Body of pancreas (tissue), 4 donors: Measurements from ENCODE around the gene TMEM200C. TPM values are rescaled to one million over a fixed set of nuclear protein-coding genes. Genes with fewer than 3 reads are reported as not detected.
A peak's percentile ranks its signal among the peaks of the same experiment; 100 is the strongest.

Experiments
- ATAC-seq: fragments of 150-250 bp; one replicate; pipeline ENCODE4 v1.9.1; 2016
- DNase-seq, 4 donors: peaks; one replicate each; pipeline ENCODE4 v3.0.0-alpha.2; 2019
- H3K27ac ChIP-seq, 4 donors: fragments of 200-600 bp; sonication (generic); 1 replicate in 3 of 4; 2 replicates in 1 of 4; pipeline versions ENCODE4 v1.5.1 to v1.6.1; 2016 to 2019; ENCODE audit warnings: mild to moderate bottlenecking in 1 of 4, mixed read lengths in 1 of 4, moderate library complexity in 1 of 4
- H3K27me3 ChIP-seq, 2 donors: fragments of 200-600 bp; sonication (generic); one replicate each; pipeline ENCODE4 v1.6.0; 2016; ENCODE audit warnings: mild to moderate bottlenecking in 1 of 2
- H3K36me3 ChIP-seq, 2 donors: fragments of 200-600 bp; sonication (generic); replicated peaks in 1 of 2; 2 replicates each; pipeline ENCODE4 v1.5.1; 2016; ENCODE audit warnings: low read depth in 2 of 2; ENCODE audit not compliant: insufficient read depth in 1 of 2
- H3K4me1 ChIP-seq: fragments of 200-600 bp; sonication (generic); one replicate; pipeline ENCODE4 v1.6.0; 2016
- H3K4me3 ChIP-seq, 2 donors: fragments of 200-600 bp; sonication (generic); 1 replicate in 1 of 2; 2 replicates in 1 of 2; pipeline ENCODE4 v1.5.1; 2016 to 2019
- H3K9me3 ChIP-seq, 3 donors: fragments of 200-600 bp; sonication (generic); 1 replicate in 2 of 3; 2 replicates in 1 of 3; pipeline ENCODE4 v1.5.1; 2016
- CTCF ChIP-seq, 7 experiments: fragments of 450-650 bp in 4 of 7; fragments of 200-600 bp in 3 of 7; sonication (generic) in 3 of 7; IDR thresholded peaks; one replicate each; pipeline ENCODE4 v1.5.1; 2016 to 2019; ENCODE audit warnings: antibody characterized with exemption in 7 of 7
- POLR2A ChIP-seq, 3 donors: fragments of 450-650 bp; IDR thresholded peaks; one replicate each; pipeline ENCODE4 v1.6.1; 2016; ENCODE audit warnings: antibody characterized with exemption in 3 of 3, mild to moderate bottlenecking in 2 of 3
- whole genome bisulfite sequencing, 2 donors: methylation state at CpG; one replicate each; pipeline ENCODE4 v1.1.5; 2017; 5-methylcytosine and 5-hydroxymethylcytosine counted together
- intact Hi-C: fragments of 100-400 bp; cut with DNase I; formaldehyde crosslinking; loops from one replicate; pipeline ENCODE4 v1.15.1; 2023
- total RNA-seq, 2 donors: library from RNA; depleted of rRNA; stranded (reverse); fragments of >200 nt; gene quantifications; one replicate each; pipeline ENCODE4 v1.1.0, GENCODE V29; 2016

The TMEM200C gene
- total RNA-seq, 2 donors from 2014 or later, result 0.78 TPM; not detected in 1

- H3K27me3 ChIP-seq, result peaks cover 0 to 39% of the 10 kb centered on the region in 2 donors
- peaks cover 32% of the 10 kb centered on the region for H3K4me1 ChIP-seq
- intact Hi-C loops, result no loop called here
- 60 to 67% methylated on average over 12 to 15 of the region's 15 CpGs for WGBS, 2 donors
- no peak for ATAC-seq
- H3K27ac ChIP-seq, result no peak overlapping the region
- TF ChIP-seq POLR2A (IDR thresholded peaks at IDR 0.05) (no peak), CTCF (IDR thresholded peaks at IDR 0.05) (no peak)
- H3K4me3 ChIP-seq, result no peak overlapping the region
- no peak for DNase-seq
- no peaks in the 10 kb centered on the region for H3K9me3 ChIP-seq
- no peaks in the 10 kb centered on the region for H3K36me3 ChIP-seq
Measured at GRCh38 chr18:5891854-5892215, 3.5 kb downstream of the TMEM200C start.

GRCh38 chr18:5891184-5891853 lies 4.0 kb downstream of the TMEM200C start:
- peaks cover 0 to 35% of the 10 kb centered on the region in 2 donors for H3K27me3 ChIP-seq
- ATAC-seq (no peak), DNase-seq (no peak)
- no peaks in the 10 kb centered on the region for H3K36me3 ChIP-seq
- H3K4me1 ChIP-seq, result peaks cover 31% of the 10 kb centered on the region
- intact Hi-C loops, result no loop called here
- no peak overlapping the region for H3K4me3 ChIP-seq
- no peak overlapping the region for H3K27ac ChIP-seq
- H3K9me3 ChIP-seq, result no peaks in the 10 kb centered on the region
- TF ChIP-seq CTCF (IDR thresholded peaks at IDR 0.05) (no peak), POLR2A (IDR thresholded peaks at IDR 0.05) (no peak)
- WGBS, 2 donors, result 20 to 31% methylated on average over 20 to 46 of the region's 70 CpGs

- peaks cover 23% of the 10 kb centered on the region for H3K4me1 ChIP-seq
- no peaks in the 10 kb centered on the region for H3K9me3 ChIP-seq
- intact Hi-C loops, result no loop called here
- H3K27me3 ChIP-seq, result peaks cover 0 to 28% of the 10 kb centered on the region in 2 donors
- TF ChIP-seq POLR2A (IDR thresholded peaks at IDR 0.05) (no peak), CTCF (IDR thresholded peaks at IDR 0.05) (peak in 6 of 7 experiments; percentile 18 to 83 (median 76))
- ATAC-seq (peak; percentile 92), DNase-seq (peak; percentile 41 to 65 (median 50))
- H3K36me3 ChIP-seq, result no peaks in the 10 kb centered on the region
- peak overlapping the region in 1 of 2 donors; percentile 25 for H3K4me3 ChIP-seq
- 0 to 2% methylated on average over 12 to 97 of the region's 106 CpGs for WGBS, 2 donors
- H3K27ac ChIP-seq, result no peak overlapping the region
Measured at GRCh38 chr18:5890331-5891183, 4.8 kb downstream of the TMEM200C start.

GRCh38 chr18:5885361-5885760 lies 10.0 kb downstream of the TMEM200C start:
- no peak for DNase-seq
- WGBS, 2 donors, result 52 to 54% methylated on average over 2 of the region's 2 CpGs

More at GRCh38 chr18:5885361-5885760, 10.0 kb downstream of the TMEM200C start:
- Histone ChIP-seq H3K4me3 (no peak overlapping the region), H3K4me1 (peaks cover 4% of the 10 kb centered on the region), H3K27ac (no peak overlapping the region), H3K36me3 (no peaks in the 10 kb centered on the region), H3K9me3 (no peaks in the 10 kb centered on the region), H3K27me3 (no peaks in the 10 kb centered on the region)
- ATAC-seq, result no peak
- intact Hi-C loops, result no loop called here
- TF ChIP-seq CTCF (IDR thresholded peaks at IDR 0.05), result no peak
- no peak for TF ChIP-seq POLR2A (IDR thresholded peaks at IDR 0.05)
